Breast epithelium (tissue), 4 donors: ENCODE measurements around the gene AQP6. TPM values are rescaled to one million over a fixed set of nuclear protein-coding genes. Genes with fewer than 3 reads are reported as not detected.

ENCODE experiments used
- DNase-seq, 2 donors: peaks; one replicate each; pipeline ENCODE4 v3.0.0-alpha.2; 2019; ENCODE audit warnings: low spot score in 2 of 2
- H3K27ac ChIP-seq, 2 donors: fragments of 200-600 bp; sonication (generic) in 1 of 2; one replicate each; pipeline ENCODE4 v1.5.1; 2016 to 2019; ENCODE audit warnings: mild to moderate bottlenecking in 1 of 2
- H3K27me3 ChIP-seq, 2 donors: fragments of 200-600 bp; sonication (generic) in 1 of 2; one replicate each; pipeline versions ENCODE4 v1.5.1 to v1.6.0; 2017 to 2019; ENCODE audit warnings: control low read depth in 1 of 2, mild to moderate bottlenecking in 1 of 2
- H3K36me3 ChIP-seq: fragments of 200-600 bp; one replicate; pipeline ENCODE4 v1.5.1; 2019
- H3K4me1 ChIP-seq, 2 donors: fragments of 200-600 bp; sonication (generic); one replicate each; pipeline ENCODE4 v1.5.1; 2016 to 2019; ENCODE audit warnings: control low read depth in 1 of 2
- H3K4me3 ChIP-seq, 3 donors: fragments of 200-600 bp; sonication (generic); 1 replicate in 2 of 3; 2 replicates in 1 of 3; pipeline ENCODE4 v1.5.1; 2016 to 2019; ENCODE audit warnings: mild to moderate bottlenecking in 3 of 3, moderate library complexity in 2 of 3
- H3K9me3 ChIP-seq, 2 donors: fragments of 200-600 bp; sonication (generic) in 1 of 2; one replicate each; pipeline ENCODE4 v1.5.1; 2016 to 2019; ENCODE audit warnings: control low read depth in 1 of 2
- CTCF ChIP-seq, 3 donors: fragments of 450-650 bp; IDR thresholded peaks; one replicate each; pipeline ENCODE4 v1.5.1; 2016 to 2017; ENCODE audit warnings: antibody characterized with exemption in 3 of 3, mild to moderate bottlenecking in 3 of 3, moderate library complexity in 3 of 3
- POLR2A ChIP-seq: fragments of 450-650 bp; IDR thresholded peaks from one replicate; pipeline ENCODE4 v1.6.1; 2016; ENCODE audit warnings: antibody characterized with exemption, mild to moderate bottlenecking, moderate library complexity
- POLR2AphosphoS5 ChIP-seq, 3 donors: sonication (generic); formaldehyde crosslinking; IDR thresholded peaks; one replicate each; pipeline ENCODE4 v1.6.1; 2017; ENCODE audit warnings: antibody characterized with exemption in 3 of 3
- intact Hi-C: fragments of 100-400 bp; cut with DNase I; formaldehyde crosslinking; loops from one replicate; pipeline ENCODE4 v1.15.1; 2023; ENCODE audit warnings: low total_unique reads
- total RNA-seq, 3 donors: library from RNA; depleted of rRNA; stranded (reverse); fragments of >200 nt; gene quantifications; one replicate each; pipeline ENCODE4 v1.1.0, GENCODE V29; 2016

Gene AQP6
- total RNA-seq, 3 donors from 2014 or later, result 0.16 TPM; not detected in 2

DNA sequence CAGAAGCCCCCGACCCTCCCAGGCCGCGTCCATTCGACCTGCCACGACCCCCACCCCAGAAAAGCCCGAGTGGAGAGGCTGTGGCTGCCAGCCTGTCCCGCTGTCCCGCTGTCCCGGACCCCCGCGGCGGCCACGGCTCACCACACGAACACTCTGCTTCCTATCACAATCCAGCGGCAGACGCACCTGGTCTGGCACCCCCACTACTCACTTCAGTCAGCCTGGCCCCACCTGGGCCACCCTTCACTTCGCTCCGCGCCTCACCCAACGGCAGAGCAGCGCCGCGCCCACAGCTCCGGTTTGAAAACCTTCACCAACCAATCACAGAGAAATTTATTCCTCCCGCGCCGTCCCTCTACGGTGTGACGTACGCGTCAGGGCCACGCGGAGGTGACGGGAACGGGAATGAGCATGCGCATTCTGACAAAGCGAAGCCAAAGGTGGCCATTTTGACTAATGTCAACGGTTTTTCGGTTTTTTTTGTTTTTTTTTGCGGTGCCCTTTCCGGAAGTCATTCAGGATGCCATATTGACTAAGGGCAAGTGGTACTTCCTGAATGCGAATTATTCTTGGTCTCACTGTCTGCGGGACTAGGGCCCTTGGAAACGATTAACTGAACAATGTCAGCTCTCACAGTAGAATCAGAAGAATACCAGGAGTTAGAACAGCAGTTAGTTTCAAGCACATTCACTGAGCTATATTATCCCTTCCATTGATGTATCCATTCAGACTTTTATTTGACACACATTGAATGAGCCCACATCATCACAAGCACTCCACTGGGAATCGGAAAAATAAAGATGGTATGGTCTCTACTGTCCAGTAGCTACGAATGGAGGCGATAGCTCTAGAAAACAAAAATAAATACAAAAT is 52.7 kb downstream of the AQP6 start, which contains the start of gene RACGAP1:
RACGAP1 (minus strand) TSS at position 308 of the 873 bp plus-strand sequence. CDS start 8,779 bp downstream, outside the sequence.
- no peaks in the 10 kb centered on the region for H3K36me3 ChIP-seq
- H3K27ac ChIP-seq, result peak within 1 kb of the TSS; percentile 32 to 70
- H3K4me3 ChIP-seq, result peak within 1 kb of the TSS; percentile 71 to 77 (median 73)
- H3K4me1 ChIP-seq, result no peaks in the 10 kb centered on the region
- peak; percentile 92 to 95 for DNase-seq
- peak; percentile 60 to 69 (median 62) for TF ChIP-seq POLR2AphosphoS5 (IDR thresholded peaks at IDR 0.05)
- TF ChIP-seq POLR2A, result no peak
- no peaks in the 10 kb centered on the region for H3K27me3 ChIP-seq
- intact Hi-C loops, result no loop called here
- no peaks in the 10 kb centered on the region for H3K9me3 ChIP-seq

- H3K27ac ChIP-seq, result no peak overlapping the region
- no peaks in the 10 kb centered on the region for H3K9me3 ChIP-seq
- intact Hi-C loops, result no loop called here
- H3K4me1 ChIP-seq, result no peaks in the 10 kb centered on the region
- H3K4me3 ChIP-seq, result no peak overlapping the region
- H3K27me3 ChIP-seq, result no peaks in the 10 kb centered on the region
- no peaks in the 10 kb centered on the region for H3K36me3 ChIP-seq
- TF ChIP-seq POLR2AphosphoS5 (IDR thresholded peaks at IDR 0.05) (no peak), POLR2A (no peak), CTCF (IDR thresholded peaks at IDR 0.05) (no peak)
- no peak for DNase-seq
Observed at GRCh38 chr12:50026691-50027090, 53.9 kb downstream of the AQP6 start.

Other genes with a start within 250 kb of the AQP6 start
- 100 to 1,000 TPM; 364 to 620 (median 409) TPM for gene TMBIM6, start 231.4 kb upstream of the AQP6 start, total RNA-seq
- 10 to 100 TPM; 11.4 to 15.8 (median 12.1) TPM for gene NCKAP5L, start 144.5 kb upstream of the AQP6 start, total RNA-seq
- 1 to 10 TPM; 2.2 to 6.0 (median 3.9) TPM for gene BCDIN3D, start 129.8 kb upstream of the AQP6 start, total RNA-seq
- gene FAIM2, start 69.0 kb upstream of the AQP6 start, total RNA-seq, result 1 to 10 TPM in 2 of 3 donors, under 1 TPM in 1; 0.64 to 1.9 (median 1.3) TPM
- gene AQP2, start 22.2 kb upstream of the AQP6 start, total RNA-seq, result not detected
- 1 to 10 TPM in 2 of 3 donors, not detected in 1; 3.1 to 4.6 TPM for gene AQP5, start 11.1 kb upstream of the AQP6 start, total RNA-seq
- gene RACGAP1, start 52.5 kb downstream of the AQP6 start, total RNA-seq, result 10 to 100 TPM in 2 of 3 donors, 1 to 10 TPM in 1; 7.5 to 33.9 (median 11.1) TPM
- gene ASIC1, start 84.6 kb downstream of the AQP6 start, total RNA-seq, result under 1 TPM; 0.80 to 0.98 (median 0.88) TPM
- 10 to 100 TPM; 50.6 to 56.7 (median 51.5) TPM for gene SMARCD1, start 112.4 kb downstream of the AQP6 start, total RNA-seq
- 1,000 to 10,000 TPM in 1 of 3 donors, 100 to 1,000 TPM in 2; 235 to 4,731 (median 280) TPM for gene GPD1, start 131.1 kb downstream of the AQP6 start, total RNA-seq
- 100 to 1,000 TPM in 1 of 3 donors, 10 to 100 TPM in 2; 66.7 to 139 (median 95.4) TPM for gene COX14, start 139.3 kb downstream of the AQP6 start, total RNA-seq
- gene CERS5, start 194.4 kb downstream of the AQP6 start, total RNA-seq, result 10 to 100 TPM; 25.0 to 40.1 (median 32.4) TPM